Transverse colon (tissue), 4 donors: ENCODE data around the gene CRIP1. TPM values are rescaled to one million over a fixed set of nuclear protein-coding genes. Genes with fewer than 3 reads are reported as not detected.

ENCODE experiments used
- DNase-seq: peaks from one replicate; pipeline ENCODE4 v3.0.0-alpha.2; 2019
- H3K27ac ChIP-seq, 4 donors: fragments of 200-600 bp; sonication (generic); 2 replicates each; pipeline ENCODE4 v1.5.1; 2016 to 2018; ENCODE audit warnings: inconsistent platforms in 4 of 4
- H3K27me3 ChIP-seq: fragments of 200-600 bp; sonication (generic); 2 replicates; pipeline ENCODE4 v1.5.1; 2017; ENCODE audit warnings: inconsistent platforms
- H3K36me3 ChIP-seq, 4 donors: fragments of 200-600 bp; sonication (generic); 2 replicates each; pipeline ENCODE4 v1.5.1; 2017 to 2019; ENCODE audit warnings: inconsistent platforms in 4 of 4
- H3K4me1 ChIP-seq, 4 donors: fragments of 200-600 bp; sonication (generic); 2 replicates each; pipeline ENCODE4 v1.5.1; 2017 to 2020; ENCODE audit warnings: inconsistent platforms in 4 of 4
- H3K4me3 ChIP-seq, 4 donors: fragments of 200-600 bp; sonication (generic); 1 replicate in 1 of 4; 2 replicates in 3 of 4; pipeline versions ENCODE4 v1.5.1 to v1.6.1; 2017 to 2019; ENCODE audit warnings: inconsistent platforms in 4 of 4
- H3K9me3 ChIP-seq, 2 donors: fragments of 200-600 bp; sonication (generic); 2 replicates each; pipeline ENCODE4 v1.5.1; 2017 to 2019; ENCODE audit warnings: inconsistent platforms in 2 of 2
- EP300 ChIP-seq: sonication (generic); formaldehyde crosslinking; IDR thresholded peaks from one replicate; pipeline ENCODE4 v1.6.1; 2017; ENCODE audit warnings: antibody characterized with exemption, low read depth
- POLR2A ChIP-seq: fragments of 450-650 bp; IDR thresholded peaks from one replicate; pipeline ENCODE4 v1.6.1; 2016; ENCODE audit warnings: antibody characterized with exemption, mild to moderate bottlenecking, moderate library complexity
- POLR2AphosphoS5 ChIP-seq, 3 donors: sonication (generic); formaldehyde crosslinking; IDR thresholded peaks; one replicate each; pipeline ENCODE4 v1.6.1; 2016; ENCODE audit warnings: antibody characterized with exemption in 3 of 3
- WGBS, 2 donors: methylation state at CpG; one replicate each; pipeline ENCODE4 v1.1.5; 2018; ENCODE audit warnings: low coverage in 1 of 2; 5-methylcytosine and 5-hydroxymethylcytosine counted together
- in situ Hi-C, 4 donors: fragments of 200-750 bp; cut with MboI; loops; one replicate each; pipeline versions ENCODE4 v1.15.0 to v1.15.1; 2017; ENCODE audit warnings: low sequenced_read_pairs in 3 of 4, low pct_ligation_motif_present in 1 of 4, low pct_unique_long_range_greater_than_20kb in 1 of 4
- intact Hi-C: fragments of 100-400 bp; cut with DNase I; formaldehyde crosslinking; loops from one replicate; pipeline ENCODE4 v1.15.1; 2023; ENCODE audit warnings: low total_unique reads
- total RNA-seq, 4 donors: library from RNA; depleted of rRNA; stranded (reverse); fragments of >200 nt; gene quantifications; one replicate each; pipeline ENCODE4 v1.1.0, GENCODE V29; 2016
- TF ChIP-seq, protein P1 (sequence below), 5 experiments: fragments of 200-600 bp in 3 of 5; fragments of 450-650 bp in 2 of 5; sonication (generic) in 3 of 5; IDR thresholded peaks; 1 replicate in 2 of 5; 2 replicates in 3 of 5; pipeline ENCODE4 v1.5.1; 2016 to 2017; ENCODE audit warnings: antibody characterized with exemption in 5 of 5, inconsistent platforms in 3 of 5, mild to moderate bottlenecking in 2 of 5, moderate library complexity in 1 of 5

The CRIP1 gene
- total RNA-seq, 4 donors from 2014 or later = 16.9 to 246 (median 63.0) TPM; not detected in 1

GRCh38 chr14:105456736-105457617 is 29.7 kb upstream of the CRIP1 start:
- in situ Hi-C loops = no loop called here

DNA sequence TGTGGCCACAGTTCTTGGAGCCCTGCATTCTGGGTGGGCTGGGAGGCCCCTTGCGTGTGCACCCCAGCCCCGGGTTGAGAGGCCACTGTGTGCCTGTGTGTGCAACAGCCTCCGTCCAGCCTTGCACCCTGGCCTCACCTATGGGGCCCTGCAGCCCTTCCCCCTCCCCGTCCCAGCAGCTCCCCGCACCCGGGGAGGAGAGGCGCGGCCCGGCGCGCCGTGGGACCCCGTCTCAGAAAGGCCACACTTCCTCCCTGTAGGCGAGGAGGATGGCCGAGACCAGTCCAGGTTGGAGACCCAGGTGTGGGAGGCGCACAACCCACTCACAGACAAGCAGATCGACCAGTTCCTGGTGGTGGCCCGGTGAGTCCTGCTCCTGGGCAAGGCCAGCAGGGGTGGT is 28.7 kb upstream of the CRIP1 start:
- no peaks in the 10 kb centered on the region for H3K9me3 ChIP-seq
- peaks cover 0 to 11% (median 3%) of the 10 kb centered on the region in 4 donors for H3K36me3 ChIP-seq
- no peaks in the 10 kb centered on the region for H3K27me3 ChIP-seq
- no peaks in the 10 kb centered on the region for H3K4me1 ChIP-seq
- TF ChIP-seq POLR2AphosphoS5 (IDR thresholded peaks at IDR 0.05) (no peak), POLR2A (no peak), EP300 (no peak)
- TF ChIP-seq, protein P1, sequence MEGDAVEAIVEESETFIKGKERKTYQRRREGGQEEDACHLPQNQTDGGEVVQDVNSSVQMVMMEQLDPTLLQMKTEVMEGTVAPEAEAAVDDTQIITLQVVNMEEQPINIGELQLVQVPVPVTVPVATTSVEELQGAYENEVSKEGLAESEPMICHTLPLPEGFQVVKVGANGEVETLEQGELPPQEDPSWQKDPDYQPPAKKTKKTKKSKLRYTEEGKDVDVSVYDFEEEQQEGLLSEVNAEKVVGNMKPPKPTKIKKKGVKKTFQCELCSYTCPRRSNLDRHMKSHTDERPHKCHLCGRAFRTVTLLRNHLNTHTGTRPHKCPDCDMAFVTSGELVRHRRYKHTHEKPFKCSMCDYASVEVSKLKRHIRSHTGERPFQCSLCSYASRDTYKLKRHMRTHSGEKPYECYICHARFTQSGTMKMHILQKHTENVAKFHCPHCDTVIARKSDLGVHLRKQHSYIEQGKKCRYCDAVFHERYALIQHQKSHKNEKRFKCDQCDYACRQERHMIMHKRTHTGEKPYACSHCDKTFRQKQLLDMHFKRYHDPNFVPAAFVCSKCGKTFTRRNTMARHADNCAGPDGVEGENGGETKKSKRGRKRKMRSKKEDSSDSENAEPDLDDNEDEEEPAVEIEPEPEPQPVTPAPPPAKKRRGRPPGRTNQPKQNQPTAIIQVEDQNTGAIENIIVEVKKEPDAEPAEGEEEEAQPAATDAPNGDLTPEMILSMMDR (IDR thresholded peaks at IDR 0.05) = no peak
- no peak overlapping the region for H3K27ac ChIP-seq
- no peak overlapping the region for H3K4me3 ChIP-seq
- WGBS, 2 donors = 58 to 88% methylated on average over 2 to 18 of the region's 18 CpGs
- DNase-seq = no peak
- intact Hi-C loops = no loop called here
- in situ Hi-C loops = no loop called here

More at GRCh38 chr14:105456736-105457617, 29.7 kb upstream of the CRIP1 start:
- no peak overlapping the region for H3K27ac ChIP-seq
- TF ChIP-seq POLR2A (no peak), POLR2AphosphoS5 (IDR thresholded peaks at IDR 0.05) (no peak), EP300 (no peak)
- TF ChIP-seq, protein P1 (IDR thresholded peaks at IDR 0.05) = no peak
- H3K4me3 ChIP-seq = no peak overlapping the region
- no peaks in the 10 kb centered on the region for H3K9me3 ChIP-seq
- no peaks in the 10 kb centered on the region for H3K4me1 ChIP-seq
- no peaks in the 10 kb centered on the region for H3K27me3 ChIP-seq
- peaks cover 0 to 10% (median 3%) of the 10 kb centered on the region in 4 donors for H3K36me3 ChIP-seq
- intact Hi-C loops = no loop called here
- whole genome bisulfite sequencing, 2 donors = 88 to 100% methylated on average over 6 to 19 of the region's 22 CpGs
- DNase-seq = no peak

DNA sequence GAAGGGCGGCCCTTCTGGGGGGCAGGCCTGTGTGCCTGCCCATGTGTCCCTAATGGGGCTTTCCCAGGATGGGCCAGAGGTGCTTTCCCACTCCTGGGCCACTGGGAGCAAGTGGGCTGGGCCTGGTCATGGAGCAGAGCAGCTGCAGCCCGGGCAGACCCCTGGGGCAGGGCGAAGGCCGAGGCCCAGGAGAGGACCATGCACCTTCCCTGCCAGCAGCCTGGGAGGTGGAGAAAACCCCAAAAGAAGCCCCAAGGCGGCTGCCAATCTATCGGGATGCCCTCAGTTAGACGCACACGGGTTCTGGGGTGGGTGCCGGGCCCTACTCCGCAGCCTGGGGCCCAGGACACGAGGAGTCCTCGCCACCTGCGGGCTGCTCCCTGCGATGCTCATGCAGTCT is 28.1 kb upstream of the CRIP1 start:
- peaks cover 0 to 16% (median 6%) of the 10 kb centered on the region in 4 donors for H3K36me3 ChIP-seq
- no peaks in the 10 kb centered on the region for H3K4me1 ChIP-seq
- intact Hi-C loops = no loop called here
- in situ Hi-C loops = no loop called here
- DNase-seq = no peak
- H3K27ac ChIP-seq = no peak overlapping the region
- no peak overlapping the region for H3K4me3 ChIP-seq
- TF ChIP-seq EP300 = no peak
- no peak for TF ChIP-seq POLR2A
- TF ChIP-seq POLR2AphosphoS5 (IDR thresholded peaks at IDR 0.05) = no peak
- TF ChIP-seq, protein P1 (IDR thresholded peaks at IDR 0.05) = no peak
- H3K27me3 ChIP-seq = no peaks in the 10 kb centered on the region
- 78% methylated on average over 13 of the region's 14 CpGs; no CpG with 5 or more reads in 1 of the 2 donors for WGBS, 2 donors
- no peaks in the 10 kb centered on the region for H3K9me3 ChIP-seq

DNA sequence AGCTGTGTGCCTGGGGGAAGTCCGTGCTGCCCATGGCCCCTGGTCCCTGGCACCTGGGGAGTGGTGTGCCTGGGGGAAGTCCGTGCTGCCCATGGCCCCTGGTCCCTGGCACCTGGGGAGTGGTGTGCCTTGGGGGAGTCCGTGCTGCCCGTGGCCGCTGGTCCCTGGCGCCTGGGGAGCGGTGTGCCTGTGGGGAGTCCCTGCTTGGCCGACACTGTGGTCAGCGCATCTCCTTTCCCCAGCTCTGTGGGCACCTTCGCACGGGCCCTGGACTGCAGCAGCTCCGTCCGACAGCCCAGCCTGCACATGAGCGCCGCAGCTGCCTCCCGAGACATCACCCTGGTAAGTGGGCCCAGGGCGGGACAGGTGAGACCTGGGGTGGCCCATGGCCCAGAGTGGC is 26.6 kb upstream of the CRIP1 start:
- 97% methylated on average over 14 of the region's 17 CpGs; no CpG with 5 or more reads in 1 of the 2 donors for WGBS, 2 donors
- Histone ChIP-seq H3K4me3 (no peak overlapping the region), H3K36me3 (peaks cover 0 to 31% (median 7%) of the 10 kb centered on the region in 4 donors), H3K27ac (no peak overlapping the region), H3K27me3 (no peaks in the 10 kb centered on the region), H3K9me3 (no peaks in the 10 kb centered on the region), H3K4me1 (no peaks in the 10 kb centered on the region)
- TF ChIP-seq POLR2AphosphoS5 (IDR thresholded peaks at IDR 0.05) (no peak), POLR2A (no peak), EP300 (no peak)
- TF ChIP-seq, protein P1 (IDR thresholded peaks at IDR 0.05) = no peak
- intact Hi-C loops = no loop called here
- in situ Hi-C loops = no loop called here
- DNase-seq = no peak
